Measurements from ENCODE around the gene RPL28.

- TF ChIP-seq, protein P1, sequence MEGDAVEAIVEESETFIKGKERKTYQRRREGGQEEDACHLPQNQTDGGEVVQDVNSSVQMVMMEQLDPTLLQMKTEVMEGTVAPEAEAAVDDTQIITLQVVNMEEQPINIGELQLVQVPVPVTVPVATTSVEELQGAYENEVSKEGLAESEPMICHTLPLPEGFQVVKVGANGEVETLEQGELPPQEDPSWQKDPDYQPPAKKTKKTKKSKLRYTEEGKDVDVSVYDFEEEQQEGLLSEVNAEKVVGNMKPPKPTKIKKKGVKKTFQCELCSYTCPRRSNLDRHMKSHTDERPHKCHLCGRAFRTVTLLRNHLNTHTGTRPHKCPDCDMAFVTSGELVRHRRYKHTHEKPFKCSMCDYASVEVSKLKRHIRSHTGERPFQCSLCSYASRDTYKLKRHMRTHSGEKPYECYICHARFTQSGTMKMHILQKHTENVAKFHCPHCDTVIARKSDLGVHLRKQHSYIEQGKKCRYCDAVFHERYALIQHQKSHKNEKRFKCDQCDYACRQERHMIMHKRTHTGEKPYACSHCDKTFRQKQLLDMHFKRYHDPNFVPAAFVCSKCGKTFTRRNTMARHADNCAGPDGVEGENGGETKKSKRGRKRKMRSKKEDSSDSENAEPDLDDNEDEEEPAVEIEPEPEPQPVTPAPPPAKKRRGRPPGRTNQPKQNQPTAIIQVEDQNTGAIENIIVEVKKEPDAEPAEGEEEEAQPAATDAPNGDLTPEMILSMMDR (IDR thresholded peaks at IDR 0.05 in 8 of 11, conservative IDR thresholded peaks at IDR 0.05 in 3 of 11): no peak
- no peak for TF ChIP-seq POLR2A (IDR thresholded peaks at IDR 0.05)
These were observed 38.8 kb upstream of the RPL28 start for GRCh38 chr19:55346725-55347441.

Measured in spleen (tissue), 7 donors.